Activated CD4-positive, CD25-positive, alpha-beta regulatory T cell (primary cell): ENCODE data around the gene PHACTR1.
"Not testable (repeated sequence)": the region's sequence is repeated elsewhere in the genome, so short reads cannot be mapped to it uniquely, and the experiment has no call there.

Experiments
- DNase-seq, 4 experiments: peaks; one replicate each; lab custom pipeline; 2025; lab: John Stamatoyannopoulos, UW

The PHACTR1 gene

DNA sequence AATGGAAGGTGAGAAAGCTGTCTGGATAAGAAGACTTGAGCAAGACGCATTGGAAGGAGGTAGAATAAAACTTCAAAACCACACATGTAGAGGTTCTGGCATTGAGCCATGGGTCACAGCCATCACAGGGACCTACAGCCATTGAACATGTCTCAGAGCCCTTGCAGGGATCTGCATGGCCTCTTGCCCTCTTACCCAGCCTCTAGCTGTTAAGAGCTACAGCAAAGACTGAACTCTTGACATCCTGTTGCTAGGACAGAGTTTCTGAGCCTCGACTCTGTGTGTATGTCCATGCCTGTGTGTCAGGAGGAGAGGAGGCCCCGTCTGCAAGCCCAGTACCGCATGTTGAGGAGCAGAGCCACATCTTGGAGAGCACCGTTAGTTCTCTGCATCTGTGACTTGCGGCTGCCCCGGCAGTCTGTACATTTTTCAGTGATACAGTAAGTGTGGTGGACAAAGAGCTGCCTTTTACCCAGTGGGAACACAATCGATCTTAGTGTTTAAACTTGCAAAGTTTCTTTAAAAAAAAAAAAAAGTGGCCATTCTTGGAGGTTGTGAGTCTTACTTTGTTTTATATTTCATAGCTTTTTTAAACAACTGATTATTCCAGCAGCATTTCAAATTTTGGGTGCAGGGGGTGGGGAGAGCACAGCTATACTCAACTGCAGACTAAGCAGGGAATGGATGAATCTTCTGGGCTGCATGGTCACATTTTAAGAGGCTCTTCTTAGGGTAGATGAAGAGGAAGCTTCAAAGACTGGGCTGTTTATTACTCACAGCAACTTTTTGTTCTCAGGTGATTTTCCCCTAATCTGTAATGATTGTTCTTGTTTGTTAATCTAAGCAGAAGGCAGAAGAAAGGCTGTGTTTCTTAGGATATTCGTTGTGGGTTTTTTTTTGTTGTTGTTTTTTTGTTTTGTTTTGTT, 523.2 kb downstream of the PHACTR1 start:
- no peak for DNase-seq

DNA sequence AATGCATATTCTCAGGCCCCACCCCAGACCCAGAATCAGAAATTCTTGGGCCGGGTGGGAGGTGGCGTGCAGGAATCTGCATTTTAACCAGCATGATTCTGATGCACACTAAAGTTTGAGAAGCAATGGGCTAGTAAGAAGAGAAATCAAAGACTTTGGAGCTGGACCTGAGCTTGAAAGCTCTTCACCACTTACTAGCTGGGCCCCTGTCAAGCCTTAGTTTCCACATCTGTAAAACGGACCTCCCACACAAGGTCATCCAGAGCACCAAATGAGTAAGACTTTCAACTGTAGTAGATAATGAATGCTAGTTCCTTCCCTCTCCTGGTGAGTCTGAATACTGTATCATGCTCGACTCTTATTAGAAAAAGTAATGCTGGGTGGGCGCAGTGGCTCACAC, 524.8 kb downstream of the PHACTR1 start:
- no peak for DNase-seq

DNA sequence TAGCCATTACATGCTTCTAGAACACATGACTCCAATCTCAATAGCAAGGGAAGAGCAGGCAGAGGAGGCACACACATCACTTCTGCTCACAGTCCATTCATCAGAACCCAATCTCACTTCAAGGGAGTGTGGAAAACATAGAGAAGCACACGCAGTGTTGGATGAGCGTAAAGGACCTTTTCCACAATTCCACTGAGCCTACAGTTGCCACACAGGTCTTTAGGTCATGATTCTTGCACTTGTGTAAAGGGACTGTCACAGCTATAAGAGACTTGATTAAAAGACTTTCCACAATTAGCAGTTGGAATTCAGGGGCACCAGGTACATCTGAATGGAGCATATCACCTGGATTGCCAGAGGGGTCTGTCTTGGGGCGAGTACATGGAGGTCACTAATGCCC, 525.6 kb downstream of the PHACTR1 start:
- DNase-seq = no peak

DNA sequence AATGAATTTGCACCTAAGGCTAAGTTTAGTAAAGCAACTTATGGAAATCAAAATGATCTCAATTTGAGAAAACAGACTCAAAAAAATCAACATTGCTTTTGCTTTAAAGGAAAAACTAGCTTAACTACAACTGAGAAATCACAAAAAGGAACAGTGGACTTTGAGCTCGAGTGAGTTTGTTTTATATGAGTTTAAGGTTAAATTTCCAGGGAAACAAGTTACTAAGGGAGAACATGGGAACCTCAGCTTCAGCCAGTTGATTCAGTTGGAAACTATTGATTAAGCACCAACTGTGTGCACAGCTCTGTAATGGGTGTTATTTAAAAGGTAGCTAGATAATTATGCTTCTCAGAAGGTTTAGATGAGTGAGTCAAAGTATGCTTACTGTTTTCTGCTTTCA, 526.0 kb downstream of the PHACTR1 start:
- DNase-seq = no peak

DNA sequence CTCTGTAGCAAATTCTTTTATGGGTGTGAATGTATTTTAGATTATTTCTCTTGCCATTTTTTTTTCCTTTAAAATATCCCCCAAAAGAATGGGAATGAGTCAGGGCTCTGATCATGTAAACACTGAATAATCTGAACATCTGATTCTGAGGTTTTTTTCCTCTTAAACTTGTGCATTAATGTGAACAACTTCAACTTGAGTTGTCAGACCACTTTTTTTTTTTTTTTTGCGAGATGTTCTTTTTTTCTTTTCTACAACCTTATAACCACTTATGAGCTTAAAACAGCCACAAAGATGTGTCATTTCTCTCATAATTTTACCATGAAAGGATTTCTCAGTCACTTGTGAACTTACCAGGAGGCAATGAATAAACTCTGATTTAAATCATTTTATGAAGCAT, 526.5 kb downstream of the PHACTR1 start:
- DNase-seq = no peak

DNA sequence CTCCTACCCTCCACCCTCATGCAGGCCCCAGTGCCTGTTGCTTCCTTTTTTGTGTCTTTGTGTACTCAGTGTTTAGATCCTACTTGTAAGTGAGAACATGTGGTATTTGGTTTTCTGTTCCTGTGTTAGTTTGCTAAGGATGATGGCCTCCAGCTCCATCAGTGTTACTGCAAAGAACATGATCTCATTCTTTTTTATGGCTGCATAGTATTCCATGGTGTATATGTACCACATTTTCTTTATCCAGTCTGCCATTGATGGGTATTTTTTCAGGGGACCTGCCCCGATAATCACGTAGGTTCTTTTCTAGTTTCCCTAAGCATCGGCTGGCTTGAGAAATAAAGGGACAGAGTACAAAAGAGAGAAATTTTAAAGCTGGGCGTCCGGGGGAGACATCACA, 527.2 kb downstream of the PHACTR1 start:
- DNase-seq = not testable (repeated sequence)

DNA sequence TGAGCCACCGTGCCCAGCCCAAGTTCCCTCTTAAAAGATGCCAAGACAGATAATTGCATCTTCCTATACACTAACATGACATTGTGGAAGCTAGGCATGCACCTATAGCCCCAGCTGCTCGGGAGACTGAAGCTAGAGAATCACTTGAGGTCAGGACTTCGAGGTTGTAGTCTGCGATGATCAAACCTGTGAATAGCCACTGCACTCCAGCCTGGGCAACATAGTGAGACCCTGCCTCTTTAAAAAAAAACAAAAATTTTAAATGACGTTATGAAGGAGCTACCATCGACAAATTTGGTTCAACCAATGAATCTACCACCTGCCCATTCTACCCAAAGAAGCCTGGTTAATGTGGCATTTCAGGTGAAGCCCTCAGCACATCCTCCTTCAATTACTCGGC, 531.1 kb downstream of the PHACTR1 start:
- no peak for DNase-seq

DNA sequence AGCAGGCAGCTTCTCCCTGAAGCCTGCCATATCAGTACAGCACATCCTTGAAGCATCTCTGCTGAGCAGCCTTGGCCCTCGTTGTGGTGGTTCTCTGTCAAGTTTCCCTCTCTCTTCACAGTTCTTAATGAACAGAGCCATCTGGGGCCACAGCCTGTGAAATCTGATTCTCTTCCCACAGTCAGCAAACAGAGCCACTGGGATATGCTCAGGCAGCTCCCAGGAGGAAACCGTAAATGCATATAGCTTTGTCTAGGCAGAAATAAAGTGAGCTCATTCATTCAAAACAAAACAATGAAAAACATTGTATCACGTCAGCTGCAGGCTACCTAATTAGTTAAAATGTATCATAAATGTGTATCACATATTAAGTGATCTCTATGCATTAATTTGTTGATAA, 531.5 kb downstream of the PHACTR1 start:
- DNase-seq = no peak

DNA sequence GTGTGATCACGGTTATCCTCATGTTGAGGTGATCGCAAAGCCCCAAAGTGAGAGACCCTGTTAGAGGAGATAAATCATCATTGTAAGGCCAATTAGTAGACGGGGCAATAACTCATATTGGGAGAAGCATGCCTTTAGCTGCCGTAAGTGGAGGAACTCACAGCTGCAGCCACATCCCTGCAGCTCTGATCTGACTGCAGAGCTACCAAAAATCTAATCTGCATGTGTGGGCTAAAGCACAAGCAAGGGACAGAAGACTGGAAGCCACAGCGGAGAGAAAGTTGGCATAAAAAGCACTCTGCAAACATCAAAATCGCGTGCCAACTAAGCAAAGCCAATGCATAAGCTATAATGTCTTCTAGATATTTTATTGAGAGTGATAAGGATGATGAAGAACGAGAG, 532.0 kb downstream of the PHACTR1 start:
- no peak for DNase-seq

DNA sequence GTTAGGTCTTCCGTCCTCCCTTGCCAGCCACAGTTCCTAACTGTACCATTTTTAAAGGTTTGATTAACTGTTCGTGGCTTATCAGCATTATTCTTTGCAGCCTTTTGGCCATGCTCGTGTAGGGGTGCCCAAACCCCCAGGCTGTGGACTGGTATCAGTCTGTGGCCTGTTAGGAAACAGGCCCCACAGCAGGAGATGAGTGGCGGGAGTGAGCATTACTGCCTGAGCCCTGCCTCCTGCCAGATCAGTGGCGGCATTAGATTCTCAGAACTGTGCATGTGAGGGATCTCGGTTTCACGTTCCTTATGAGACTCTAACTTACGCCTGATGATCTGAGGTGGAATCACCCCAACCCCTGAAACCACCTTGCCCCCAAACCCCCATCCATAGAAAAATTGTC, 532.4 kb downstream of the PHACTR1 start:
- no peak for DNase-seq

DNA sequence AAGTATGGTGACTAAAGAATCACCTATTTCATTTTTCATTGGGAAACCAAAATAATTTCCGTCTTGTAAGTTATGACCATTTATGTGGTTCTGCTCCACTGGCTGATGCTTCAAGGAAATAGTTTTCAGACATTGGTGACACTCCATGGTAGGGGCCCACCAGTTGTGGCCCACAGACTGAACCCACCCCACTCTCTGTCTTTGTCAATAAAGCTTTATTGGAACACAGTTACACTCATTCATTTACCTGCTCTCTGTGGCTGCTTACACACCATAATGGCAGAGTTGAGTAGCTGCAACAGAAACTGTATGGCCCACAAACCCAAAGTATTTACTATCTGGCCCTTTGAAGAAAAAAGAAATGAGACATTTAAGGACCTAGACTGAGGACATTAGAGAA, 533.2 kb downstream of the PHACTR1 start:
- DNase-seq = no peak

DNA sequence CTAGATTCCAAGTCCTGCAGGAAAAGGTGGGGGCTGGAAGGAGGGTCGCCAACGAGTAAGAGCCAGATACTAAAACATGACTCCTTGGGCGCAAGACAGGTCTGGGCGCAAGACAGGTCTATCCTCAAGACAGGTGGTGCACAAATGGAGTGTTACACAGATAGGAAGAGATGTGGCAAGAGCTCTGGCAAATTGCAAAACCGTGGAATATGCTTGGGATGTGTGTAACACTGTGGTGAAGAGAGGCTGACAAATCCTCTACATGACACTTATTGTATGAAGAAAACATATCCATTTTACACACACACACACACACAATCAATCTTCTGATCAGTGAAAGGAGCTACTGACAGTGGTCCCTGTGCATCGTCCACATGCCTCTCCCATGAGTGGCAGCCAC, 534.1 kb downstream of the PHACTR1 start:
- DNase-seq = no peak

DNA sequence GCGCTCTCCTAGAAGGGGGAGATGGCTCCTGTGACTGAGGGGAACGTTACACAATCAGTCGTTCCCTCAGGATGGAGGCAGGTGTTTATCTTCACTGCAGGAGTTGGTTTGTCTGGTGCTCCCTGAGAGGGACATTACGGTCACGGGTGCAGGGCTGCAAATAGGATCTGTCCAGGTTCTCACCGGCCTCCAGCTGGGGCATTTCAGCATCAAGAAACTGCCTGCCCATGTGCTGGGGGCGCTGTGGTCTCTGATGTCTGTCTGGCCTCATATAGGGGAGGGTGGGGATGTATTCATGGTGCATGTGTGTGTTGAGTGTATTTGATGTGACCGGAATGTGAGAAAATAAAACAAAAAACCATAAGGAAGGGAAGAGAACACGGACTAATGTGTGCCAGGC, 534.7 kb downstream of the PHACTR1 start:
- no peak for DNase-seq

DNA sequence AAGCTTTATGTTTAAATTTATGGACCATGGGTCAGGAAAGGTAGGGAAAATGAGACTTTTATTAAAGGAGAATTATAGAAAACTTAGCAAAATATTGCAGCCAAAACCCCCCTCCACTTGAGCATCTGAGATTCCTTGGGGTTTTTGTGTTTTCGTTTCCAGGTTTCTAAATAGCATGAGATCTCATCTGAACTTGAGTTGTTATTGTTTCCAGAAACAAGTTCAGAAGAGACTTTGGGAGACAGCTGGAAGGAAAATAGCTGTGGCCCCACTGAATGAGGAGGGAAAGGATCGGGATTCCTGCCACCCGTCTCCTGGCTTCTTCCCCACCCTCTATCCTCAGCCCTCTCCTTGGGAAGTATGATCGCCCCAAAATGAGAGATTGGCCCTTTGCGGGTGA, 536.2 kb downstream of the PHACTR1 start:
- DNase-seq = no peak

DNA sequence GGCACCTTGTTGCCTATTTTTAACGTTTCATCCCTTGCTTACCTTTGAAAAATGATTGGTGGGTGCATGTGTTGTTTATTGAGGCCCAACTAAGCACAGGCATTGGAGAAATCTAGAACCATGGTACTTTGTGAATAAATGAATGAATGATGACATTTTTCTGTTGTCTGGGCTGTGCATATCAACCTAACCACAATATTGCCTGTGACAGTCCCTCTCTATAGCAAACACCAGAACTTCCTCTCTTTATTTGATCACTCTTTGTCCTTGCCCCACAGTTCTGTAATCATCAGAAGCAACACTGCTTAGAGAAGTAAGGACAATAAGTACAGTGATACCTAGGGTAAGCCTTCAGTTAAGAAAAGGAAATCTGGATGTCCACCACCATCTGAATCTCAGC, 536.7 kb downstream of the PHACTR1 start:
- DNase-seq = no peak

DNA sequence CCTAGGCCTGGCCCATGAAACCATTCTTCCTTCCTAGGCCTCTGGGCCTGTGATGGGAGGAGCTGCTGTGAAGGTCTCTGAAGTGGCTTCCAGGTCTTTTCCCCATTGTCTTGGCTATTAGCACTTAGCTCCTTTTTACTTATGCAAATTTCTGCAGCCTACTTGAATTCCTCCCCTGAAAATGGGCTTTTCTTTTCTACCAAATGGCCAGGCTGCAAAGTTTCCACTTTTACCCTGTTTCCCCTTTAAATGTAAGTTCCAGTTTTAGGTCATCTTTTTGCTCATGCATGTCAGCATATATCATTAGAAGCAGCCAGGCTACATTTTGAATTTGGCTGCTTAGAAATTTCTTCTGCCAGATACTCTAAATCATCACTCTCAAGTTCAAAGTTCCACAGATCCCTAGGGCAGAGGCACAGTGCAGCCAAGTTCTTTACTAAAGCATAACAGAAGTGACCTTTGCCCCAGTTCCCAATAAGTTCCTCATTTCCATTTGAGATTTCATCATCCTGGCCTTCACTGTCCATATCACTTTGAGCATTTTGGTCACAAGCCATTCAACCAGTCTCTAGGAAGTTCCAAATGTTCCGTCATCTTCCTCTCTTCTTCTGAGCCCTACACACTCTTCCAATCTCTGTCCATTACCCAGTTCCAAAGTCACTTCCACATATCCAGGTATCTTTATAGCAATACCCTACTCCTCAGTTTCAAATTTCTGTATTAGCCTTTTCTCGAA, 539.9 kb downstream of the PHACTR1 start:
- no peak for DNase-seq

DNA sequence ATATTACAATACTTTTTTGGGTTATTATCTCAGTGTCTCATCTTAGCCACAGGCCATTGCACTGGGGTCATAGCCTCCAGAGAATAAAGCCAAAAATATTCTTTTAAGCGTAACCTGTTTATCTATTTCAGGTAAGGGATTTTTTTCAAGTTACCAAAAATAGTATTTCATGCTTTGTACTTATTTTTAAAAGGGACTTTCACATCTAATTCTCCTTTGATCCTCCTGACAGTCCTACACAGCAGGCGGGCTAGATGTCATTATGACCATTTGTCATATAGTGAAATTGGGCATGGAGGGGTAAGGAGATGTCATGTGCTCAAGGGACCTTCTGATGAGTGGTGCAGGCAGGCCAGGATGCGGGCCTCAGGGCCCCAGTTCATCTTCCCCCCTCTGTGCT, 542.8 kb downstream of the PHACTR1 start:
- no peak for DNase-seq

DNA sequence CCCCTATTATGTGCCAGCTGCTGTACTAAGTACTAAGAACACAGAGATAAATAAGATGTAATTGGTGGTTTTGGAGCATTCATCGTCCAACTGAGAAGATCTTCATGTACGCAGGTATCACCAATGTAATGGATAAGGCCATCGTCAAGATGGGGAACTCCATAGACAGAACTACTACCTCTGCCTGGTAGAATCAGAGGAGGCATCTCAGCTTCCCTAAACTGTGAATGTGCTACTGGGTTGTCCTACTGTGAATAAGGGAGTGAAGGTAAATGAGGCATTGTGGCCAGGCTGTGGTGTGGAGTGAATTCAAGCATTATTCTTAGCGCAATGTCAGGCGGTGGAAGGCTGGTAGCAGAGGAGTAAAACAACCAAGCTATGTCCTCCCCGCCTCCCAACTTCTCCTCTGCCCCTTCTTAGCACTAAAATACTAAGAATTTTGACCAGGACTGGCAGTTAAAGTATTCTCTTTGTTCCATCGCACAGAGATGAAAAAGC, 543.6 kb downstream of the PHACTR1 start:
- no peak for DNase-seq

DNA sequence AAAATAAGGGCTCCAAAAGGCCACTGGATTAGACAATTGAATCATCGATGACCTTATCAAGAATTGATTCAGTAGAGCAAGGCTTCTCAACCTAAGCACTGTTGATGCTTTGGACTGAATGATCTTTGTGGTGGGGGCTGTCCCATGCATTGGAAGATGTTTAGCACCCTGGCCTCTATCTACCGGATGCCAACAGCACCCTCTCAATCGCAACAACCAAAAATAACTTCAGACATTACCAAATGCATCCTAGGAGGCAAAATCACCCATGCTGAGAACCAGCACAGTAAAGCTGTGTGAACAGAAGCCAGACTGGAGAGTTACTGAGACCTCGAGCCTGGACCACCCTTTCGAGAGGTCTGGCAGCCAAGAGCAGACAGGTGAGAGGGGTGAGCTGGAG, 544.3 kb downstream of the PHACTR1 start:
- no peak for DNase-seq

DNA sequence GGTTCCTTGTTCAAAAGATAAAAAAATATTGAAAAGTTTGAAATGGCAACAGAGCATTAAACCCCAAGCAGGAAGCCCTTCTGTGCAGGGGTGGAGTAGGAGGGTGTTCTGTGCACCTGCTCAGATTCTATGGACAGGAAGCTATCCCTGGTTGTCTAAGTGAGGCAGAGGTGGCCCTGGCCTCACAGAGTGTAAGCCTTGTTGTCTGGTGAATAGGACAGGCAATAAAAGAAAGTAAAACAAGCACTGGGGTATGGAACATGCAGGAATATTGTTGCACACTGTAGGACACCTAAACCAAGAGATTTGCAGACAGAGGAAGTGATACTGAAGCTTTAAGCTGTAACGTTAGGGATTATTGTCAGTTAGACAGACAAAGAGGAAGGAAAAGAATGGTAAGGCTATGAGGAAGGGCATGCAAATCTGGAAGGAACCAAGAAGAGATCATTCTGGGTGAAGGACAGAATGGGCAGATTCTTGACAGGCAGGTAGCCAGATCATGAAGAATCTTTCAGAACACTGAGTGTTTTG, 545.0 kb downstream of the PHACTR1 start:
- no peak for DNase-seq

DNA sequence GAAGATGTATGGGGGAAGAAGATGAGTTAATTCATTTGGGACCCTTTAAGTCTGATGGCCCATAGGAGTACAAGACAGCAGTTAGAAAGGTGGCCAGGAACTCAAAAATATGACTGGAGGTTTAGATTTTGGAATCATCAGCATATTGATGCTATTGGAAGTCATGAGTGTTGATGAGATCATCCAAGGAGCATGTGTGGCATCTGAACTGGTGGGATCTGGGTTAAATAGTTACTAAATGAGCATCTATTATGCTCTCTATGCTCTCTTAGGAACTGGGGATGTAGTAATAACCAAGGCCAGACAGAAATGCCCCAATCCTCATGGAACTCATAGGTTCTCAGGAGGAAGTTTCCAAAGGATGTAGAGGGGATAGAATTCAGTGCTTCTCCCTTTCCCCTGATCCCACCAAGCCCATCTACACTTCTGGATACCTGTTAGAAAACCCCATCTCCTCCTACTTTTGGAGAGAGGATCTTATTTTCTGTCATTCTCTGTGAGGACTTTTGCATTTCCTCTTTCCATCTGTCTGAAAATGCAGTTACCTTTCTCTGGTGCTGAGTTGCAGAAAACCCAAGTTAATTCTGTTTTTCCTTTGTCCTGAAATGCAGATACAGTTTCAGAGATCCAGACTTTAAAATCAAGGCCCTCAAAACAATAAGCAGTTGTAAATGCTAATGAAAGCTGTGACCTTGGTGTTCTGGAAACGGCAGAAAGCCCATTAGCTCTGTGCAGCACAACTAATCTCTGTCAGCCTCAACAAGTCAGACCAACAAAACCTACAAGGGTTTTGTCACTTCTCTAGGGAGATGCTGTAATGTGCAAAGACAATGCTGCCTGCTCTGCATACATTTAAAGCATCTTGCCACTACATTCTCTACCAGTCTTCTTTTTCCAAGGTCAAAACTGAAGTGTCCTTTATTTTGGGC, 546.0 kb downstream of the PHACTR1 start:
- DNase-seq = no peak

DNA sequence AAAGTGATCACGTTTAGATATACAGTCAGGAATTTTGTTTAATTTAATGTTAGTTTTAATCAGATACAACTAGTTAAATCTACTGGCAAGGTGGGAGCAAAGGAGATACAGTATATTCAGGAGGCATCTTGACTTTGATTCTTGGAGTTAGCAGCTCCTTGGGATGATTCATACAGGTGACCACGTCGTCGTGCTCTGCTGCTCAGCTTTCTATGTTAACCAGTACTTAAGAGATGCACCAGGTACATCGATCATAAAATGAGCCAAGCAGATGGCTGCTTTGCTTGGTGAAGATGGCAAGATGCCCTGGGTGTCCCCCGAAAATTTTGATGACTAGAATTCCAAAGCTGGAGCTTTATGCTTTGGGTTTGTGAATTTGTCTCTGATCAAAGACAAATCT, 547.1 kb downstream of the PHACTR1 start:
- DNase-seq = no peak
